ENCODE data around the gene DLL3.

The DLL3 gene

GRCh38 chr19:39506944-39507714 is 8.4 kb downstream of the DLL3 start:
- H3K4me3 ChIP-seq (ENCODE audit: low read depth, low read length): peak overlapping the region; percentile 33
- TF ChIP-seq, protein P1, sequence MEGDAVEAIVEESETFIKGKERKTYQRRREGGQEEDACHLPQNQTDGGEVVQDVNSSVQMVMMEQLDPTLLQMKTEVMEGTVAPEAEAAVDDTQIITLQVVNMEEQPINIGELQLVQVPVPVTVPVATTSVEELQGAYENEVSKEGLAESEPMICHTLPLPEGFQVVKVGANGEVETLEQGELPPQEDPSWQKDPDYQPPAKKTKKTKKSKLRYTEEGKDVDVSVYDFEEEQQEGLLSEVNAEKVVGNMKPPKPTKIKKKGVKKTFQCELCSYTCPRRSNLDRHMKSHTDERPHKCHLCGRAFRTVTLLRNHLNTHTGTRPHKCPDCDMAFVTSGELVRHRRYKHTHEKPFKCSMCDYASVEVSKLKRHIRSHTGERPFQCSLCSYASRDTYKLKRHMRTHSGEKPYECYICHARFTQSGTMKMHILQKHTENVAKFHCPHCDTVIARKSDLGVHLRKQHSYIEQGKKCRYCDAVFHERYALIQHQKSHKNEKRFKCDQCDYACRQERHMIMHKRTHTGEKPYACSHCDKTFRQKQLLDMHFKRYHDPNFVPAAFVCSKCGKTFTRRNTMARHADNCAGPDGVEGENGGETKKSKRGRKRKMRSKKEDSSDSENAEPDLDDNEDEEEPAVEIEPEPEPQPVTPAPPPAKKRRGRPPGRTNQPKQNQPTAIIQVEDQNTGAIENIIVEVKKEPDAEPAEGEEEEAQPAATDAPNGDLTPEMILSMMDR (IDR thresholded peaks at IDR 0.05; ENCODE audit: low read depth, low read length): no peak

GRCh38 chr19:39507715-39508364 is 9.1 kb downstream of the DLL3 start:
- H3K4me3 ChIP-seq (ENCODE audit: low read depth, low read length): no peak overlapping the region; the same call in 1 of the 2 replicates
- TF ChIP-seq, protein P1 (IDR thresholded peaks at IDR 0.05; ENCODE audit: low read depth, low read length): no peak

GRCh38 chr19:39508629-39509028 is 9.9 kb downstream of the DLL3 start:
- TF ChIP-seq, protein P1 (IDR thresholded peaks at IDR 0.05; ENCODE audit: low read depth, low read length): no peak
- H3K4me3 ChIP-seq (ENCODE audit: low read depth, low read length): no peak overlapping the region

DNA sequence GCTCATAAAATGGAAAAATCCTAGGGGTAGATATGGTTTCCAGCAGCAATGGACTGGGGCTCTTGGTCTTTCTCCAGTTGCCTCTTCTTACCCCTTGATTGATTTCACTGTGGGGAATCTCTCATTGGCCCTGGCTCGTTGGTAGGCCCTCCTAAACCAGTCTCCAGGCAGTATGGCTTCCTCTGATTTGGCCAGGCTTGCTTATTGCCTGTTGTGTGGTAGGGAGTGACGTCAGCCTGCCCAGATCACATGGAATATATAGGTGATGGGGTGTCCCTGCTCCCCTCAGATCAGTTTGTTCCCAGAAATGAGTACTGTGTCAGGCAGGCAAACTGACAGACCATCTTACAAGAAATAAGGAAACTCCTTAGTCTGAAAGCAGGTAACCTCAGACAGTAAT is 10.5 kb downstream of the DLL3 start:
- TF ChIP-seq, protein P1 (IDR thresholded peaks at IDR 0.05; ENCODE audit: low read depth, low read length): no peak
- no peak overlapping the region for H3K4me3 ChIP-seq (ENCODE audit: low read depth, low read length)

GRCh38 chr19:39512988-39513387 is 14.2 kb downstream of the DLL3 start:
- TF ChIP-seq, protein P1 (IDR thresholded peaks at IDR 0.05; ENCODE audit: low read depth, low read length): no peak

DNA sequence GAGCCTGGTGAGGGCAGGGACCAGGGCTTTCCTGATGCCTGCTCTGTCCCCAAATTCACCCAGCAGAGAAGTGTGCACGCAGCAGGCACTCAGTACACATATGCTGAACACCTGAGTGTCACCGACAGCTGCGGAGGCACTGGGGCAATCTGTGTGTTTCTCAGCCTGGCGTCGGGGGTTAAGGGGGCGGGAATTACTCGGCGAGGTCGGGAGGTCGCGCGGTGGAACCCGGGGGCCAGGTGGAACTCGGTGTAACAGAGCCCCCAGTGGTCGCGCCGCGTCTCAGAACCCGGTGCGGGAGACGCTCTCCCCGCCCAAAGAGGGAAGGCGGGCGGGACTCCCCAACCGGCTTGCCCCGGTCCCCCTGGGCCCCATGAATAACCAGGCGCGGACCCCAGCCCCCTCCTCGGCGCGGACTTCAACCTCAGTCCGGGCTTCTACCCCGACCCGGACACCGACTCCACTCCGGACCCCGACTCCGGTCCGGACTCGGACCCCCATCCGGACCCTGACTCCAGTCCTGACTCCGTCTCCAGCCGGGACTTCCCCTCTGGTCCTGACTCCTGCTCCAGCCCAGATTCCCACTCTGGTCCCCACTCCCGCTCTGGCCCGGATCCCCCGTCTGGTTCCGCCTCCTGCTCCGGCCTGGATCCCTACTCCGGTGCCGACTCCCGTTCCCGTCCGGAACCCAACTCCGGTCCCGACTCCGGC is 16.2 kb downstream of the DLL3 start, which contains the start of gene SELENOV:
SELENOV (plus strand) TSS at position 300 of the 711 bp plus-strand sequence; CDS start at position 374, 74 bp downstream.
- H3K4me3 ChIP-seq (ENCODE audit: low read depth, low read length): no peak within 1 kb of the TSS
- TF ChIP-seq, protein P1 (IDR thresholded peaks at IDR 0.05; ENCODE audit: low read depth, low read length): no peak

More at GRCh38 chr19:39512988-39513387, 14.2 kb downstream of the DLL3 start:
- H3K4me3 ChIP-seq (ENCODE audit: low read depth, low read length): no peak overlapping the region
